Vagina (tissue), 2 donors: ENCODE measurements around the gene BSG. TPM values are rescaled to one million over a fixed set of nuclear protein-coding genes. Genes with fewer than 3 reads are reported as not detected.
"Not testable (repeated sequence)": the region's sequence is repeated elsewhere in the genome, so short reads cannot be mapped to it uniquely, and the experiment has no call there.

Experiments
- DNase-seq, 2 donors: peaks; one replicate each; pipeline ENCODE4 v3.0.0-alpha.2; 2017; ENCODE audit errors: extremely low spot score in 2 of 2
- H3K27ac ChIP-seq: fragments of 200-600 bp; sonication (generic); one replicate; pipeline ENCODE4 v1.5.1; 2019
- H3K27me3 ChIP-seq: fragments of 200-600 bp; sonication (generic); one replicate; pipeline ENCODE4 v1.5.1; 2019
- H3K36me3 ChIP-seq, 2 donors: fragments of 200-600 bp; sonication (generic); one replicate each; pipeline ENCODE4 v1.5.1; 2017 to 2019
- H3K4me1 ChIP-seq: fragments of 200-600 bp; sonication (generic); one replicate; pipeline ENCODE4 v1.5.1; 2019
- H3K4me3 ChIP-seq, 2 donors: fragments of 200-600 bp; sonication (generic); 1 replicate in 1 of 2; 2 replicates in 1 of 2; pipeline ENCODE4 v1.5.1; 2016 to 2019
- H3K9me3 ChIP-seq: fragments of 200-600 bp; sonication (generic); one replicate; pipeline ENCODE4 v1.5.1; 2019
- CTCF ChIP-seq, 3 experiments: fragments of 450-650 bp in 2 of 3; fragments of 200-600 bp in 1 of 3; sonication (generic) in 1 of 3; IDR thresholded peaks; one replicate each; pipeline ENCODE4 v1.5.1; 2017 to 2019; ENCODE audit warnings: antibody characterized with exemption in 3 of 3, mild to moderate bottlenecking in 2 of 3, moderate library complexity in 2 of 3
- POLR2A ChIP-seq, 2 donors: fragments of 450-650 bp; IDR thresholded peaks; one replicate each; pipeline ENCODE4 v1.6.1; 2017; ENCODE audit warnings: antibody characterized with exemption in 2 of 2, mild to moderate bottlenecking in 2 of 2, moderate library complexity in 2 of 2
- POLR2AphosphoS5 ChIP-seq, 2 donors: sonication (generic); formaldehyde crosslinking; IDR thresholded peaks; one replicate each; pipeline ENCODE4 v1.9.0; 2017; ENCODE audit warnings: antibody characterized with exemption in 2 of 2, mild to moderate bottlenecking in 2 of 2, low read depth in 1 of 2; ENCODE audit not compliant: insufficient read depth in 1 of 2
- intact Hi-C: fragments of 100-400 bp; cut with DNase I; formaldehyde crosslinking; loops from one replicate; pipeline ENCODE4 v1.15.1; 2023
- total RNA-seq: library from RNA; depleted of rRNA; stranded (reverse); fragments of >200 nt; gene quantifications from one replicate; pipeline ENCODE4 v1.2.3, GENCODE V29; 2016

The BSG gene
- total RNA-seq, 1 donor from 2014 or later: 231 TPM

- Histone ChIP-seq H3K9me3 (no peaks in the 10 kb centered on the region), H3K27me3 (no peaks in the 10 kb centered on the region), H3K4me3 (no peak overlapping the region), H3K36me3 (peaks cover 0 to 23% of the 10 kb centered on the region in 2 donors), H3K27ac (no peak overlapping the region), H3K4me1 (peaks cover 14% of the 10 kb centered on the region)
- intact Hi-C loops: no loop called here
- DNase-seq: no peak
- TF ChIP-seq CTCF (IDR thresholded peaks at IDR 0.05): no peak
- no peak for TF ChIP-seq POLR2A (IDR thresholded peaks at IDR 0.05)
- TF ChIP-seq POLR2AphosphoS5 (IDR thresholded peaks at IDR 0.05; ENCODE audit: insufficient read depth in 1 of 2, low read depth in 1 of 2): no peak
These were observed 55.8 kb downstream of the BSG start for GRCh38 chr19:628168-628567.

- H3K36me3 ChIP-seq: peaks cover 0 to 23% of the 10 kb centered on the region in 2 donors
- H3K27ac ChIP-seq, H3K9me3 ChIP-seq, H3K4me3 ChIP-seq, intact Hi-C loops, DNase-seq, H3K27me3 ChIP-seq: not testable (repeated sequence)
- peaks cover 20% of the 10 kb centered on the region for H3K4me1 ChIP-seq
These were observed 57.1 kb downstream of the BSG start for GRCh38 chr19:629515-629914.

- no peak for DNase-seq
- H3K4me3 ChIP-seq: no peak overlapping the region
- peaks cover 0 to 23% of the 10 kb centered on the region in 2 donors for H3K36me3 ChIP-seq
- TF ChIP-seq POLR2A (IDR thresholded peaks at IDR 0.05): no peak
- no peak for TF ChIP-seq POLR2AphosphoS5 (IDR thresholded peaks at IDR 0.05; ENCODE audit: insufficient read depth in 1 of 2, low read depth in 1 of 2)
- TF ChIP-seq CTCF (IDR thresholded peaks at IDR 0.05): no peak
- intact Hi-C loops: no loop called here
- H3K27me3 ChIP-seq: no peaks in the 10 kb centered on the region
- no peak overlapping the region for H3K27ac ChIP-seq
- H3K4me1 ChIP-seq: peaks cover 24% of the 10 kb centered on the region
- H3K9me3 ChIP-seq: no peaks in the 10 kb centered on the region
These were observed 57.7 kb downstream of the BSG start for GRCh38 chr19:629961-630714.

GRCh38 chr19:632579-633067, 60.2 kb downstream of the BSG start:
- DNase-seq: no peak
- peak overlapping the region; percentile 55 for H3K27ac ChIP-seq
- intact Hi-C loops: no loop called here

More at GRCh38 chr19:632579-633067, 60.2 kb downstream of the BSG start:
- TF ChIP-seq POLR2AphosphoS5 (IDR thresholded peaks at IDR 0.05; ENCODE audit: insufficient read depth in 1 of 2, low read depth in 1 of 2): no peak
- no peak for TF ChIP-seq POLR2A (IDR thresholded peaks at IDR 0.05)
- no peak for TF ChIP-seq CTCF (IDR thresholded peaks at IDR 0.05)
- Histone ChIP-seq H3K36me3 (peaks cover 0 to 23% of the 10 kb centered on the region in 2 donors), H3K4me3 (peak overlapping the region; percentile 66 to 77), H3K9me3 (no peaks in the 10 kb centered on the region), H3K27me3 (no peaks in the 10 kb centered on the region), H3K4me1 (peaks cover 24% of the 10 kb centered on the region)

Other genes with a start within 250 kb of the BSG start
- gene MIER2, start 227.8 kb upstream of the BSG start, total RNA-seq: 30.7 TPM
- gene C2CD4C, start 163.4 kb upstream of the BSG start, total RNA-seq: 2.2 TPM
- gene SHC2, start 111.6 kb upstream of the BSG start, total RNA-seq: 26.0 TPM
- gene MADCAM1, start 76.1 kb upstream of the BSG start, total RNA-seq: 0.49 TPM
- 39.5 TPM for gene TPGS1, start 65.1 kb upstream of the BSG start, total RNA-seq
- 62.6 TPM for gene CDC34, start 40.8 kb upstream of the BSG start, total RNA-seq
- gene GZMM, start 28.5 kb upstream of the BSG start, total RNA-seq: not detected
- 0.25 TPM for gene HCN2, start 17.3 kb downstream of the BSG start, total RNA-seq
- gene POLRMT, start 60.9 kb downstream of the BSG start, total RNA-seq: 33.9 TPM
- not detected for gene FGF22, start 67.3 kb downstream of the BSG start, total RNA-seq
- gene RNF126, start 90.6 kb downstream of the BSG start, total RNA-seq: 68.0 TPM
- gene FSTL3, start 103.8 kb downstream of the BSG start, total RNA-seq: 129 TPM
- not detected for gene PRSS57, start 122.9 kb downstream of the BSG start, total RNA-seq
- 40.0 TPM for gene PALM, start 136.3 kb downstream of the BSG start, total RNA-seq
- gene MISP, start 178.5 kb downstream of the BSG start, total RNA-seq: 0.49 TPM
- gene PTBP1, start 224.9 kb downstream of the BSG start, total RNA-seq: 230 TPM
- gene PLPPR3, start 249.4 kb downstream of the BSG start, total RNA-seq: not detected